AG04449 (cell line): ENCODE measurements around the gene GSTCD.

Source experiments
- CTCF ChIA-PET: fragments of 350-600 bp; formaldehyde crosslinking; extraction: SDS; loops from one replicate; lab custom pipeline; 2021; ENCODE audit warnings: antibody characterized with exemption; lab: Yijun Ruan, JAX
- POLR2A ChIA-PET: fragments of 400-600, 350-600 bp; formaldehyde crosslinking; extraction: SDS; loops from one replicate; lab custom pipeline; 2020; ENCODE audit warnings: antibody characterized with exemption, inconsistent platforms; lab: Yijun Ruan, JAX
- DNase-seq: peaks from one replicate; pipeline ENCODE4 v3.0.0-alpha.2; 2010; ENCODE audit warnings: low read depth, low spot score
- H3K4me3 ChIP-seq: 2 replicates; pipeline ENCODE4 v1.5.1; 2011; ENCODE audit warnings: low read depth, mild to moderate bottlenecking, control low read depth, low read length
- TF ChIP-seq, protein P1 (sequence below): IDR thresholded peaks from one replicate; pipeline ENCODE4 v1.5.1; 2011; ENCODE audit warnings: mild to moderate bottlenecking, moderate library complexity, low read length, control low read depth, inconsistent platforms; ENCODE audit not compliant: insufficient read depth; ENCODE audit errors: missing control alignments

The GSTCD gene

DNA sequence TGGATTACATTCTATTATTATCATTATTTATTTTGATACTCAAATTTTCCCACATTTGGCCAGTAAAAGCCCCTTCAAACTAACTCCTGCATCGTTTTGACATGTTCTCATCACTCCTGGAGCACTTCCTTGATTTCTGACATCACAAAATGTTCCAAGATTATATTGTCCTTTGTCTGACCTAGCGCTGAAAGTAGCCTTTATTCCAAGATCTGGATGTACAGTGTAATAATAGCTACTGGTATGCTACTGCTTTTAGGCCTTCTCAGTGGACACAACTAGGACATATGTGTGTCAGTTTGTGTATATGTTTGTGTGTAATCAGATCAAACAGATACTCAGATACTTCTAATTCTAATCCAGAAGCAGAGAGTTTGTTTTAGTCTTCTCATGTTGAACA lies 76.2 kb downstream of the GSTCD start:
- TF ChIP-seq, protein P1, sequence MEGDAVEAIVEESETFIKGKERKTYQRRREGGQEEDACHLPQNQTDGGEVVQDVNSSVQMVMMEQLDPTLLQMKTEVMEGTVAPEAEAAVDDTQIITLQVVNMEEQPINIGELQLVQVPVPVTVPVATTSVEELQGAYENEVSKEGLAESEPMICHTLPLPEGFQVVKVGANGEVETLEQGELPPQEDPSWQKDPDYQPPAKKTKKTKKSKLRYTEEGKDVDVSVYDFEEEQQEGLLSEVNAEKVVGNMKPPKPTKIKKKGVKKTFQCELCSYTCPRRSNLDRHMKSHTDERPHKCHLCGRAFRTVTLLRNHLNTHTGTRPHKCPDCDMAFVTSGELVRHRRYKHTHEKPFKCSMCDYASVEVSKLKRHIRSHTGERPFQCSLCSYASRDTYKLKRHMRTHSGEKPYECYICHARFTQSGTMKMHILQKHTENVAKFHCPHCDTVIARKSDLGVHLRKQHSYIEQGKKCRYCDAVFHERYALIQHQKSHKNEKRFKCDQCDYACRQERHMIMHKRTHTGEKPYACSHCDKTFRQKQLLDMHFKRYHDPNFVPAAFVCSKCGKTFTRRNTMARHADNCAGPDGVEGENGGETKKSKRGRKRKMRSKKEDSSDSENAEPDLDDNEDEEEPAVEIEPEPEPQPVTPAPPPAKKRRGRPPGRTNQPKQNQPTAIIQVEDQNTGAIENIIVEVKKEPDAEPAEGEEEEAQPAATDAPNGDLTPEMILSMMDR, result no peak
- no peak for DNase-seq
- ChIA-PET POLR2A (no interaction called here), CTCF (no interaction called here)
- H3K4me3 ChIP-seq, result no peak overlapping the region

DNA sequence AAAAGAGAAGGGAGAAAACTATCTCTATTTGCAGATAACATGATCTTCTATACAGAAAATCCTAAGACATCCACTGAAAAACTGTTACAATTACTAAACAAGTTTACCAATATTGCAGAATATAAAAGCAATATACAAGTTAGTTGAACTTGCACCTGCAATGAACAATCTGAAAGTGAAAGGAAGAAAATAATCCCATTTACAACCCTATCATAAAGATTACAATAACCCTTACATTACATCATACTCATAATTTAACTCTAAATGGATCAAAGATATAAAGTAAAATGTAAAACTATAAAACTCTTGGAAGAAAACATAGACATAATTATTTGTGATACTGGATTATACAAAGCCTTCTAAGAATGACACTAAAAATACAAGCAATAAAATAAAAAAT lies 77.2 kb downstream of the GSTCD start:
- TF ChIP-seq, protein P1, result no peak
- CTCF ChIA-PET, result no interaction called here
- DNase-seq, result no peak
- no peak overlapping the region for H3K4me3 ChIP-seq
- POLR2A ChIA-PET, result no interaction called here

DNA sequence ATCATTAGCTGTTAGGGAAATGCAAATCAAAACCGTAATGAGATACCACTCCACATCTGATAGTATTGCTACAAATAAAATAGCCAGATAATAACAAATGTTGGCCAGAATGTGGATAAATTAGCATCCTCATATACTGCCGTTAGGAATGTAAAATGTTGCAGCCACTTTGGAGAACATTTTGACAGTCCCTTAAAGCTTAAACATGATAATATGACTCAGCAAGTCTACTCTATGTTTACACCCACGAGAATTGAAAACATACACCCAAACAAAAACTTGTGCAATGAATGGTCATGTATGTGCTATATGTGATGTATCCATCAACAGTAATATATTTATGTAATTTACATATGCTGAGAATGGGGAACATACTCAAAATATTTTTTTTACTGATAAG lies 78.2 kb downstream of the GSTCD start:
- ChIA-PET POLR2A (no interaction called here), CTCF (no interaction called here)
- TF ChIP-seq, protein P1, result no peak
- H3K4me3 ChIP-seq, result no peak overlapping the region
- DNase-seq, result no peak

DNA sequence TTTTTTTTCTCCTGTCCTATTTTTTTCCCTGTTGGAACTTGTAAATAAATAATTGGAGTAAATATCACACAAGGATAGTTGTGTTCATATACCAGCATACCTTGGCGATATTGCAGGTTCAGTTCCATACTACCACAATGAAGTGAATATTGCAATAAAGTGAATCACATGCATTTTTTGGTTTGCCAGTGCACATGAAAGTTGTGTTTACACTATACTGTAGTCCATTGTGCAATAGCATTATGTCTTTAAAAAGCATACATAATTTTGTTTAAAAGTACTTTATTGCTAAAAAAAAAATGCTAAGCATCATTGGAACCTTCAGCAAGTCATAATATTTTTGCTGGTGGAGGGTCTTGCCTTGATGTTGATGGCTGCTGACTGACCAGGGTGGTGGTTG lies 88.6 kb downstream of the GSTCD start:
- CTCF ChIA-PET, result no interaction called here
- no peak for DNase-seq
- H3K4me3 ChIP-seq, result no peak overlapping the region
- POLR2A ChIA-PET, result no interaction called here
- TF ChIP-seq, protein P1, result no peak

DNA sequence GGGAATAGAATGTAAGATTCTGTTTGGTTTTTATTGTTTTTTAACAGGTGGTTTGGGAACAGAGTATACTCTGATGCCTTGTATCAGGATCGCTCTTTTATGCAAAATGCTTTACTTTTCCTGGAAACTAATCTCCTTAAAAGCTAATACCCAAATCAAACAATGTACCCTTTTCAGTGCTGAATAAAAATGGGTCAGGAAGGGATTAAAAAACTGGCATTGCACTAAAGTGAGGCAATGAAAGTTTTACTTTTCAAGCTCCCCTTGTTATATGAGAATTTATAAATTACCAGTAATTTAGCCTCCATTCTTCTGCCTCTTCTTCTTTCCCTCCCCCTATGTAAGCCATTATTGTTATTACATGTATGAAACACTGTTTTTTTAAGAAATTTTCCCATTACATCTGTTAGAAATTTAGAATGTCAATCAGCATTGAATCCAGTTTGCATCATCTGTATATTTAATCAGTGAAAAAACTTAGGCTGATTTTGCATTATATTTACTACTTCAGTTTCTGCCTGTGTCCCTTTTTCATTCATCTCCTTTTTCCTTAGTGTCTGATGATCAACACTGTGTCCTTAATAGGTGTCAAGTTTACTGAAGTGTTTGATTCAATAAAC lies 97.0 kb downstream of the GSTCD start:
- no peak for DNase-seq
- H3K4me3 ChIP-seq, result no peak overlapping the region
- POLR2A ChIA-PET, result no interaction called here
- CTCF ChIA-PET, result no interaction called here
- TF ChIP-seq, protein P1, result no peak

DNA sequence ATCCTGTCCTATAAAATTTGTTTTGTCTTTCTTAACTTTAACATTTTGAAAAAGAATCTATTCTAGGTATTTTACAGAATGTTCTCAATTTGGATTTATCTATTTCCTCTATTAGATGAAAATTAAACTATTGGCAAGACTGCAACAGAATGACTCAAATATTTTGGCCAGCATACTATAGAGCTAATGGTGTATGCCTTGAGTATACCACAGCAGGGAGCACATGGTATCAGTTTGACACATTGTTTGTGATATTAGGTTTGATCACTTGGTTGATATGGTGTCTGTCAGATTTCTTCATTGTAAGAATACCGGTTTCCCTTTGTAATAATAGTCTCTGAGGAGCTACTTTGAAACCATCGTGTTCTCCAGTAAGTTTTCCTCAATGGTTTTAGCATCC lies 98.9 kb downstream of the GSTCD start:
- TF ChIP-seq, protein P1, result no peak
- POLR2A ChIA-PET, result no interaction called here
- CTCF ChIA-PET, result no interaction called here
- H3K4me3 ChIP-seq, result no peak overlapping the region
- no peak for DNase-seq
